ENCODE measurements around the gene TSHZ1.

The TSHZ1 gene

GRCh38 chr18:75209129-75209950 lies 1.3 kb upstream of the TSHZ1 start, which contains the start of gene PTGR3:
Gene PTGR3 (minus strand): TSS chr18:75209139. CDS start chr18:75209058, 81 bp downstream.
- TF ChIP-seq CTCF (IDR thresholded peaks at IDR 0.05; ENCODE audit: low read depth, low read length), result no peak
- DNase-seq (ENCODE audit: extremely low read depth, low read depth), result no peak

GRCh38 chr18:75209951-75210258 lies 692 bp upstream of the TSHZ1 start:
- DNase-seq (ENCODE audit: extremely low read depth, low read depth), result no peak
- TF ChIP-seq CTCF (IDR thresholded peaks at IDR 0.05; ENCODE audit: low read depth, low read length), result no peak

GRCh38 chr18:75211002-75211621 lies 515 bp downstream of the TSHZ1 start:
- TF ChIP-seq CTCF (IDR thresholded peaks at IDR 0.05; ENCODE audit: low read depth, low read length), result no peak
- no peak for DNase-seq (ENCODE audit: extremely low read depth, low read depth)

- no peak for DNase-seq (ENCODE audit: extremely low read depth, low read depth)
- TF ChIP-seq CTCF (IDR thresholded peaks at IDR 0.05; ENCODE audit: low read depth, low read length), result no peak
Observed at GRCh38 chr18:75211626-75211952, 992 bp downstream of the TSHZ1 start.

GRCh38 chr18:75211953-75212750 lies 1.6 kb downstream of the TSHZ1 start:
- no peak for DNase-seq (ENCODE audit: extremely low read depth, low read depth)
- TF ChIP-seq CTCF (IDR thresholded peaks at IDR 0.05; ENCODE audit: low read depth, low read length), result no peak; the same call in 1 of the 2 replicates

GRCh38 chr18:75212751-75213090 lies 2.1 kb downstream of the TSHZ1 start:
- no peak for TF ChIP-seq CTCF (IDR thresholded peaks at IDR 0.05; ENCODE audit: low read depth, low read length)
- no peak for DNase-seq (ENCODE audit: extremely low read depth, low read depth)
